Glutamatergic neuron (in vitro differentiated cells): Measurements from ENCODE around the gene DDI2. TPM values are rescaled to one million over a fixed set of nuclear protein-coding genes. Genes with fewer than 3 reads are reported as not detected.

ENCODE experiments used
- DNase-seq: peaks from one replicate; pipeline ENCODE4 v3.0.0; 2022
- H3K27ac Mint-ChIP-seq: one replicate; pipeline ENCODE4 v1.8.0; 2020; ENCODE audit warnings: mild to moderate bottlenecking, mixed read lengths, inconsistent platforms; ENCODE audit not compliant: unreplicated experiment
- H3K27me3 Mint-ChIP-seq: one replicate; pipeline ENCODE4 v1.8.0; 2020; ENCODE audit warnings: mild to moderate bottlenecking, moderate library complexity, mixed read lengths, inconsistent platforms; ENCODE audit not compliant: unreplicated experiment
- H3K36me3 Mint-ChIP-seq: one replicate; pipeline ENCODE4 v1.8.0; 2020; ENCODE audit warnings: mild to moderate bottlenecking, mixed read lengths, inconsistent platforms; ENCODE audit not compliant: unreplicated experiment
- H3K4me1 Mint-ChIP-seq: one replicate; pipeline ENCODE4 v1.8.0; 2020; ENCODE audit warnings: mild to moderate bottlenecking, low read depth, mixed read lengths, inconsistent platforms; ENCODE audit not compliant: unreplicated experiment
- H3K4me3 Mint-ChIP-seq: one replicate; pipeline ENCODE4 v1.8.0; 2020; ENCODE audit warnings: mild to moderate bottlenecking, mixed read lengths, inconsistent platforms; ENCODE audit not compliant: unreplicated experiment
- H3K9me3 Mint-ChIP-seq: one replicate; pipeline ENCODE4 v1.8.0; 2020; ENCODE audit warnings: mild to moderate bottlenecking, moderate library complexity, mixed read lengths, inconsistent platforms; ENCODE audit not compliant: unreplicated experiment
- total RNA-seq: library from RNA; stranded (reverse); fragmentation: NEBNext Ultra II Directional; extraction: Animal tissue kit (Norgen Biotek cat#: 25700); gene quantifications from one replicate; pipeline ENCODE4 v1.2.1, GENCODE V29; 2021; ENCODE audit not compliant: unreplicated experiment
- TF ChIP-seq, protein P1 (sequence below): fragments of 200-600 bp; sonication (generic); IDR thresholded peaks from one replicate; pipeline ENCODE4 v1.5.0; 2021; ENCODE audit not compliant: partially characterized antibody, unreplicated experiment

The DDI2 gene
- total RNA-seq, 1 donor from 2014 or later, result 29.6 TPM

GRCh38 chr1:15625056-15625917 is 8.0 kb downstream of the DDI2 start:
- Mint-ChIP-seq H3K27me3 (no peaks in the 10 kb centered on the region), H3K4me1 (peaks cover 25% of the 10 kb centered on the region), H3K36me3 (no peaks in the 10 kb centered on the region), H3K9me3 (no peaks in the 10 kb centered on the region), H3K27ac (peak overlapping the region; percentile 57), H3K4me3 (no peak overlapping the region)
- no peak for DNase-seq
- TF ChIP-seq, protein P1, sequence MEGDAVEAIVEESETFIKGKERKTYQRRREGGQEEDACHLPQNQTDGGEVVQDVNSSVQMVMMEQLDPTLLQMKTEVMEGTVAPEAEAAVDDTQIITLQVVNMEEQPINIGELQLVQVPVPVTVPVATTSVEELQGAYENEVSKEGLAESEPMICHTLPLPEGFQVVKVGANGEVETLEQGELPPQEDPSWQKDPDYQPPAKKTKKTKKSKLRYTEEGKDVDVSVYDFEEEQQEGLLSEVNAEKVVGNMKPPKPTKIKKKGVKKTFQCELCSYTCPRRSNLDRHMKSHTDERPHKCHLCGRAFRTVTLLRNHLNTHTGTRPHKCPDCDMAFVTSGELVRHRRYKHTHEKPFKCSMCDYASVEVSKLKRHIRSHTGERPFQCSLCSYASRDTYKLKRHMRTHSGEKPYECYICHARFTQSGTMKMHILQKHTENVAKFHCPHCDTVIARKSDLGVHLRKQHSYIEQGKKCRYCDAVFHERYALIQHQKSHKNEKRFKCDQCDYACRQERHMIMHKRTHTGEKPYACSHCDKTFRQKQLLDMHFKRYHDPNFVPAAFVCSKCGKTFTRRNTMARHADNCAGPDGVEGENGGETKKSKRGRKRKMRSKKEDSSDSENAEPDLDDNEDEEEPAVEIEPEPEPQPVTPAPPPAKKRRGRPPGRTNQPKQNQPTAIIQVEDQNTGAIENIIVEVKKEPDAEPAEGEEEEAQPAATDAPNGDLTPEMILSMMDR, result no peak

DNA sequence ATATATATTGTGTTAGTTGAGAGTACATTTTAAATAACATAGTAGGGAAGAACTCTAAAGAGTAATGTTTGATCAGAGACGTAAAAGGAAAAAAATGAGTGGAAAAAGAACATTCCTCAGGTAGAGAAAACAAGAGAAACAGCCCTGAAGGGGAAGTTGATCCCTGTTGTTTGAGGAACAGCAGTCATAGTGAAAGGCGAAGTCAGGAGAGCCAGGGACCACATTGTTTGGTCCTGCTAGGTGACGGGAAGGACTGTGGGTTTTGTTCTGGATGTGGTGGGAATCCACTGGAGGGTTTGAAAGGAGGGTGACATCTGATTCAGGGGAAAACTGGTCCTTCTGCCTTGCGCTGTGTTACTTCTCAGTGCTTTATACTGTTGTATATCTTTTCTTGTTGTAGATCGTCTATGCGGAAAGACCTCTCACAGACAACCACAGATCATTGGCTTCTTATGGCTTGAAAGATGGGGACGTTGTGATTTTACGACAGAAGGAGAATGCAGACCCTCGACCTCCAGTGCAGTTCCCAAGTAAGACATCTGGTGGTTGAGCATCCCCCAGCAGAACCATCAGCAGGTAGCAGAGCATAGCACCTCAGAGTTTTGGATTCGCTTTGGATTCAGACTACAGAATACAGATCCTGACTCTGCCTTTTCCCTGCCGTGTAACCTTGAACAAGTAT is 9.2 kb downstream of the DDI2 start:
- peak overlapping the region; percentile 15 for H3K27ac Mint-ChIP-seq

DNA sequence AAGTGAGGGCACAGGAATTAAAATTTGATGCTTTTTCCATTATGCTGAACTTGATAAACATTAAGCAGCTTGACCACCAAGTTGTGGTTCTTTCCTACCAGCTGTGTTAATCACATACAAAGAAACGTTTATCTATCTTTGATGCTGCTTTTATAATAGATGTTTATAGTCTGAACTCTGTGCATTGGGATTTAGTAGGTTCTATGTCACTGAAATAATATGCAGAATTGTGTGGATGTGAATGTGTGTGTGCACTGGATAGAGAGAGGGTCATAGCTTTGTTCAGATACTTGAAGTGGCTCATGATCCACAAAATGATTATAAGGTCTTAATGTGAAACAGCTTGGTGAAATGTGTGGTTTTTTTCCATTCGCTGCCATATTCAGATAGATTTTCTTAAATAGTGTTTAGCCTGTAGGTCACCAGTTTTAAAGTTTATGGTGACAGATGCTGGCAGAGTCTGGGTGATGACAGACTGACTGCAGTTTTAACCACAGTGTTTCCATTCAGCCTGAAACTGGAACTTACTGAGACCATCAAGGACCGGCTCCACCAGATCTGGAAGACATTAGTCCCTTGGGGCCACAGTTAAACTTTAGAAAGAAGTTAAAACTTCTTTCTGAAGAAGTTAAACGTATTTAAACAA is 10.2 kb downstream of the DDI2 start:
- no peak for DNase-seq
- H3K36me3 Mint-ChIP-seq, result no peaks in the 10 kb centered on the region
- TF ChIP-seq, protein P1, result no peak
- H3K4me1 Mint-ChIP-seq, result peaks cover 23% of the 10 kb centered on the region
- H3K4me3 Mint-ChIP-seq, result no peak overlapping the region
- H3K27ac Mint-ChIP-seq, result peak overlapping the region; percentile 62
- no peaks in the 10 kb centered on the region for H3K27me3 Mint-ChIP-seq
- H3K9me3 Mint-ChIP-seq, result no peaks in the 10 kb centered on the region

More for the DNA sequence above, 9.2 kb downstream of the DDI2 start:
- Mint-ChIP-seq H3K4me1 (peaks cover 25% of the 10 kb centered on the region), H3K36me3 (no peaks in the 10 kb centered on the region), H3K27me3 (no peaks in the 10 kb centered on the region), H3K9me3 (no peaks in the 10 kb centered on the region), H3K4me3 (no peak overlapping the region)
- TF ChIP-seq, protein P1, result no peak
- DNase-seq, result no peak

GRCh38 chr1:15628003-15628402 is 10.7 kb downstream of the DDI2 start:
- no peaks in the 10 kb centered on the region for H3K36me3 Mint-ChIP-seq
- TF ChIP-seq, protein P1, result no peak
- peaks cover 23% of the 10 kb centered on the region for H3K4me1 Mint-ChIP-seq

More at GRCh38 chr1:15628003-15628402, 10.7 kb downstream of the DDI2 start:
- DNase-seq, result no peak
- Mint-ChIP-seq H3K4me3 (no peak overlapping the region), H3K27me3 (no peaks in the 10 kb centered on the region), H3K27ac (no peak overlapping the region), H3K9me3 (no peaks in the 10 kb centered on the region)
